Measurements from ENCODE around the gene SLX4IP. TPM values are rescaled to one million over a fixed set of nuclear protein-coding genes. Genes with fewer than 3 reads are reported as not detected.

Gene SLX4IP
- polyA plus RNA-seq, 10 donors: 3.0 to 6.3 (median 4.2) TPM

DNA sequence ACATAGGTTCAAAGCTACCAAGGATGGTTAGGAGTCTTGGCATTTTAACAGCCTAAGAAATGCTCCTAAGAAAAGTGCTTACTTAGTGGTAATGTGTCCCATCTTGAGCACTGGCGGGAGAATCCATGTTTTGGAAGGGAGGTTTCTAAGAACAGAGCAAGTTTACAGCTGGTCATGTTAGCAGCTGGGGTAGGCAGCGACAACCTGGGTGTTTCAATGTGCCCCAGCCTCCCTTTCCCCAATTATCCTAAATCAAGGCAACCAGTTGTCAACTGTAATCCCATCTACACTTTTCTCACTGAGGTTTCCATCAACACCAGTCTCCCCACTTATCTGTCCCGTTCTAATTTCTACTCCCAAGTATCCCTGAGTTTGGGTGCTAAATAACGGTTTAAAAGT, 240.3 kb downstream of the SLX4IP start:
- DNase-seq: no peak

DNA sequence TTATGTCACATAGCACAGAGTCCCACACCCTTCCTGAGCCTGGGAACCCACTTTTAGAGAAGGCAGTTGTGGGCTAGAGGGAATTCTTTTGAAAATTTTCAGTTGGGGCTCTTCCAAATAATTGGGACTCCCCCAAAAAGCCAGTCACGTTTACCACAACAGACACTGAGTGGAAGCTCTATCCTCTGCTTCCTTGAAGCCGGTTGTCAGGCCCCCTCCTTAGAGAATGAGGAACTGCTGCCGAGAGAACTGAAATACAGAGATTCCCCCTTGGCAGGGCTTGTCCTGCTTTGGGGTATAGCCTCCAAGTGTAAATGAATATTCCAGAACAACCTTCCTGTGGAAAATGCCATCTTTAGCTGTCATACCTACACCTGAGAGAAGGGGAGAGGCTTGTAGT, 241.4 kb downstream of the SLX4IP start:
- no peak for DNase-seq

Other genes starting within 250 kb of the SLX4IP start
- gene SNAP25, start 216.5 kb upstream of the SLX4IP start, polyA plus RNA-seq (ENCODE audit: insufficient read length in 10 of 10): 1 to 10 TPM; 2.3 to 7.6 (median 3.4) TPM
- gene MKKS, start 1.1 kb upstream of the SLX4IP start, polyA plus RNA-seq (ENCODE audit: insufficient read length in 10 of 10): 10 to 100 TPM; 16.9 to 23.2 (median 20.4) TPM
- 10 to 100 TPM; 29.0 to 53.6 (median 36.3) TPM for gene JAG1, start 238.7 kb downstream of the SLX4IP start, polyA plus RNA-seq (ENCODE audit: insufficient read length in 10 of 10)

All from muscle of back (tissue), 11 donors.